ENCODE measurements around the gene DNMT1. TPM values are rescaled to one million over a fixed set of nuclear protein-coding genes. Genes with fewer than 3 reads are reported as not detected.

Gene DNMT1
- total RNA-seq, 1 experiment from 2014 or later = 133 TPM

DNA sequence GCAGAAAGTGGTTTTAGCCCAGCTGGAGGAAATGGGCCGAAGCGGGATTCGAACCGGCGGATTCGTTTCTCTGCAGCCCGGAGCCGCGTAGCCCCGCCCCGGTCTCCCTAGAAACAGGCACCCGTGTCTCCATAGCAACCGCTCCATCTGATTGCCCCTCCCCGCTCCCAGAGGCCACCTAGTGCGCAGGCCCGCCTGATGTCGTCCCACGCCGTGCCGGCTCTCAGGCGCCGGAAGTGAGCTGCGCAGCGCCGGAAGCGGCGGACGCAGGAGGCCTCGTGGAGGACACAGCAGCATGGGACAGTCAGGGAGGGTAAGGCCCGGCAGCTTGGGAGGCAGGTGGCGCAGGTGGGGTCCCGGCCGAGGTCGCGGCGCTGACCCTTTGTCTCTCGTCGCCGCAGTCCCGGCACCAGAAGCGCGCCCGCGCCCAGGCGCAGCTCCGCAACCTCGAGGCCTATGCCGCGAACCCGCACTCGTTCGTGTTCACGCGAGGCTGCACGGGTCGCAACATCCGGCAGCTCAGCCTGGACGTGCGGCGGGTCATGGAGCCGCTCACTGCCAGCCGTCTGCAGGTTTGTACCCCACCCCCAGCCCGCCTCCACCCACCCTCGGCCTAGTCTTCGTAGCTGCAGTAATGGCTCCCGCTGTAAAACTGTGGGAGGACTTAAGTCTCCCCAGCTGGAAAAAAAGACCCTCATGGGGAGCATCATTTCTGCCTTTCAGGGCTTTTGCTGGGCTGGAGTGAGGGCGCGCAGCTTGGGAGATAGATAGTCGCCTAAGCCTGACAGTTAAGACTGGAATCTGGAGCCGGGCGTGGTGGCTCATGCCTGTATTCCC lies 88.4 kb downstream of the DNMT1 start, which contains the start of gene PPAN:
PPAN (plus strand) TSS at position 263 of the 837 bp plus-strand sequence; CDS start at position 296, 33 bp downstream.
- H3K9me3 Mint-ChIP-seq (ENCODE audit: low read depth, unreplicated experiment) = no peaks in the 10 kb centered on the region
- CTCF ChIA-PET = interaction anchor here (0.8 to 1.4 kb wide), 2 partner anchors 10 to 145 kb away, joined by 3 to 4 read pairs; no protein-coding TSS in a partner anchor
- intact Hi-C loops (cut with micrococcal nuclease; ENCODE audit: unreplicated experiment) = no loop called here
- H3K36me3 Mint-ChIP-seq (ENCODE audit: insufficient read depth, unreplicated experiment) = peaks cover 43% of the 10 kb centered on the region
- peaks cover 18% of the 10 kb centered on the region for H3K4me1 Mint-ChIP-seq (ENCODE audit: low read depth, unreplicated experiment)
- peak within 1 kb of the TSS; percentile 84 for H3K4me3 Mint-ChIP-seq (ENCODE audit: low read depth, unreplicated experiment)
- peak within 1 kb of the TSS; percentile 68 for H3K27ac Mint-ChIP-seq (ENCODE audit: unreplicated experiment)
- no TSS peak for BruUV-seq (replicated peaks)
- DNase-seq = peak; percentile 94
- peaks cover 14% of the 10 kb centered on the region for H3K27me3 Mint-ChIP-seq (ENCODE audit: unreplicated experiment)
- TF ChIP-seq, protein P1, sequence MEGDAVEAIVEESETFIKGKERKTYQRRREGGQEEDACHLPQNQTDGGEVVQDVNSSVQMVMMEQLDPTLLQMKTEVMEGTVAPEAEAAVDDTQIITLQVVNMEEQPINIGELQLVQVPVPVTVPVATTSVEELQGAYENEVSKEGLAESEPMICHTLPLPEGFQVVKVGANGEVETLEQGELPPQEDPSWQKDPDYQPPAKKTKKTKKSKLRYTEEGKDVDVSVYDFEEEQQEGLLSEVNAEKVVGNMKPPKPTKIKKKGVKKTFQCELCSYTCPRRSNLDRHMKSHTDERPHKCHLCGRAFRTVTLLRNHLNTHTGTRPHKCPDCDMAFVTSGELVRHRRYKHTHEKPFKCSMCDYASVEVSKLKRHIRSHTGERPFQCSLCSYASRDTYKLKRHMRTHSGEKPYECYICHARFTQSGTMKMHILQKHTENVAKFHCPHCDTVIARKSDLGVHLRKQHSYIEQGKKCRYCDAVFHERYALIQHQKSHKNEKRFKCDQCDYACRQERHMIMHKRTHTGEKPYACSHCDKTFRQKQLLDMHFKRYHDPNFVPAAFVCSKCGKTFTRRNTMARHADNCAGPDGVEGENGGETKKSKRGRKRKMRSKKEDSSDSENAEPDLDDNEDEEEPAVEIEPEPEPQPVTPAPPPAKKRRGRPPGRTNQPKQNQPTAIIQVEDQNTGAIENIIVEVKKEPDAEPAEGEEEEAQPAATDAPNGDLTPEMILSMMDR (IDR thresholded peaks at IDR 0.05; ENCODE audit: unreplicated experiment) = no peak

DNA sequence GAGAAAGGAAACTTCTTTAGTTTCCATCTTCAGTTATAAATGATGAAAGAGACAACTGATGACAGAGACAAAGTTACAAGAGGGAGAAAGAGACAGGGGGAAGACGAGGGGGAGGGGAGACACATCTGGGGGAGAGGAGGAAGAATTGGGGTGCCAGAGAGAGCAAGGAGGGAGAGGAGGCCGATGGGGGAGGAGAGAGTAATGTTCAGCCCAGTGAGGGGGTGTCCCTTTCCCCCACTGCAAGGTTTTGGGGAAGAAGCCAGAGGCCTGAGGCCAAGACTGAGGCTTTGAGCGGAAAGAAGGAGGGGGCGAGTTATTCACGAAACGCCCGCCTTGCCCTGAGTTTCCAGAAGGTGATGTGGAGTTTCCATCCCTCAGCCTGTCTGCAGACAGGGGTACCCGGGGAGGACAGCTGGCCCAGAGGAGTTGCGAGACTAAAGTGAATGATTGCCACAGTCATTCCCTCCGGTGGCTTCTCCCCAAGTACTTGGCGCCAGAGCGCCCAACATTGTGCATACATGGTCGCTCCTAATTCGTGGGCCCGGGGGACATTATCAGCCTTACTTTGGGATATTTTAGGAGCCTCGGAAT lies 89.1 kb downstream of the DNMT1 start:
- Mint-ChIP-seq H3K4me3 (ENCODE audit: low read depth, unreplicated experiment) (peak overlapping the region; percentile 84), H3K27ac (ENCODE audit: unreplicated experiment) (peak overlapping the region; percentile 63), H3K4me1 (ENCODE audit: low read depth, unreplicated experiment) (peaks cover 15% of the 10 kb centered on the region), H3K27me3 (ENCODE audit: unreplicated experiment) (peaks cover 18% of the 10 kb centered on the region), H3K36me3 (ENCODE audit: insufficient read depth, unreplicated experiment) (peaks cover 40% of the 10 kb centered on the region), H3K9me3 (ENCODE audit: low read depth, unreplicated experiment) (no peaks in the 10 kb centered on the region)
- intact Hi-C loops (cut with micrococcal nuclease; ENCODE audit: unreplicated experiment) = no loop called here
- no TSS peak for BruUV-seq (replicated peaks)
- DNase-seq = no peak
- CTCF ChIA-PET = interaction anchor here (0.8 to 1.4 kb wide), 2 partner anchors 9 to 146 kb away, joined by 3 to 4 read pairs; no protein-coding TSS in a partner anchor
- TF ChIP-seq, protein P1 (IDR thresholded peaks at IDR 0.05; ENCODE audit: unreplicated experiment) = no peak

DNA sequence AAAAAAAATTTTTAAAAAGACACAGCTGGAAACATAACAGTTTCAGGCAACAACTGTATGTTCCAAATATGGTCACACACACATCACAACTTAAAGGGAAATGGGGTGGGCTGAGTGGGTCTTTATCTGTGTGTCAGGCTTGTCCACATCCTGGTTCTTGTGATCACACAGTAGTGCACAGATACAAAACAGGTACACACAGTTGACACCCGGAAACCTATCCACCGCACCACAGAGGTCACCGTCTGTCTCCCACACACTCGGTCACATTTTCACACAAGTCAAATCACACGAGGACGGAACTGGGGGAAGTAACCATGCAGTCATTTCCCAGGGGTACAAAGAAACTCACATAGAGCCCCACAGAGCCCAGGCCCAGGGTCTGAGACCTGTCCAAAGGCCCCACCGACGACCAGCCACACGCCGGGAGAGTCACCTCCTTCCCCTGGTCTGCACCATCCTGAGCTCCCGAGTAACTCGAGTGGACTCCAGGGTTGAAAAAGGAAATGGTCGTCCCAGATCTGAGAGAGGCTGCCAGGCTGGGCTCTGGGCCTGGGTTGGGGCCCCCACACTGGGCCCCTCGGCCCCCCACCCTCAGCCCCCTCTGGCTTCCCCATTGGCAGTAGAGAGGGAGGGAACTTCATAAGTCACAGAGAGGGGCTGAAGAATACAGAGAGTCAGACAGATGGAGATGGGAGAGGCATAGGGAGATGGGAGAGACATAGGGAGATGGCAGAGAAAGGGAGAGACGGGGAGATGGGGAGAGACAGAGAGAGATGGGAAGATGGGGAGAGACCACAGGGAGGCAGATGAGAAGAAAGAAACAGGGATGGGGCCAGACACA lies 89.9 kb downstream of the DNMT1 start:
- intact Hi-C loops (cut with micrococcal nuclease; ENCODE audit: unreplicated experiment) = no loop called here
- Mint-ChIP-seq H3K9me3 (ENCODE audit: low read depth, unreplicated experiment) (no peaks in the 10 kb centered on the region), H3K27me3 (ENCODE audit: unreplicated experiment) (peaks cover 25% of the 10 kb centered on the region), H3K4me1 (ENCODE audit: low read depth, unreplicated experiment) (peaks cover 8% of the 10 kb centered on the region), H3K27ac (ENCODE audit: unreplicated experiment) (no peak overlapping the region), H3K4me3 (ENCODE audit: low read depth, unreplicated experiment) (no peak overlapping the region), H3K36me3 (ENCODE audit: insufficient read depth, unreplicated experiment) (peaks cover 33% of the 10 kb centered on the region)
- no peak for DNase-seq
- TF ChIP-seq, protein P1 (IDR thresholded peaks at IDR 0.05; ENCODE audit: unreplicated experiment) = no peak
- no TSS peak for BruUV-seq (replicated peaks)
- CTCF ChIA-PET = interaction anchor here (0.6 kb wide), 1 partner anchor 95 kb away, joined by 6 read pairs; the partner anchor contains the start of gene COL5A3

DNA sequence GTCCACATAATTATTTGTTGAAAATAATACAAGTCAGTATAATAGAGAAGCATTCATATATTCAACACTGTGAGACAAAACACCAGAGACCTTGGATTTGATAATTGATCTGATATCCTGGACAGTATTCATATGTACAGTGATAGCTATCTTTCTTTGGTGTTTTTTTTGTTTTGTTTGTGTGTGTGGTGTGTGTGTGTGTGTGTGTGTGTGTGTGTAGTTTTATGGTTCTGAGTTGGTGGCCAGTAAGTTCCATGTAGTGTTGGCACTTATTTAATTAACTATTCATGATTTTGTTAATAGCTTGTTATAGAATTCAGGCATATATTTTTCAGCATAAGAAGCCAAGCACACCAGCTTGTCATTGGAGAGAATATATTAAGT lies 90.6 kb downstream of the DNMT1 start:
- no peak overlapping the region for H3K27ac Mint-ChIP-seq (ENCODE audit: unreplicated experiment)
- H3K9me3 Mint-ChIP-seq (ENCODE audit: low read depth, unreplicated experiment) = no peaks in the 10 kb centered on the region
- no peak overlapping the region for H3K4me3 Mint-ChIP-seq (ENCODE audit: low read depth, unreplicated experiment)
- no peak for DNase-seq
- TF ChIP-seq, protein P1 (IDR thresholded peaks at IDR 0.05; ENCODE audit: unreplicated experiment) = no peak
- BruUV-seq (replicated peaks) = no TSS peak
- intact Hi-C loops (cut with micrococcal nuclease; ENCODE audit: unreplicated experiment) = no loop called here
- CTCF ChIA-PET = no interaction called here
- peaks cover 7% of the 10 kb centered on the region for H3K4me1 Mint-ChIP-seq (ENCODE audit: low read depth, unreplicated experiment)
- peaks cover 25% of the 10 kb centered on the region for H3K36me3 Mint-ChIP-seq (ENCODE audit: insufficient read depth, unreplicated experiment)
- H3K27me3 Mint-ChIP-seq (ENCODE audit: unreplicated experiment) = peaks cover 33% of the 10 kb centered on the region
